ENCODE results near the gene FOXQ1. TPM values are rescaled to one million over a fixed set of nuclear protein-coding genes. Genes with fewer than 3 reads are reported as not detected.

The FOXQ1 gene
- total and polyA plus RNA-seq, 4 donors, result 0.28 to 1.1 TPM; not detected in 2

DNA sequence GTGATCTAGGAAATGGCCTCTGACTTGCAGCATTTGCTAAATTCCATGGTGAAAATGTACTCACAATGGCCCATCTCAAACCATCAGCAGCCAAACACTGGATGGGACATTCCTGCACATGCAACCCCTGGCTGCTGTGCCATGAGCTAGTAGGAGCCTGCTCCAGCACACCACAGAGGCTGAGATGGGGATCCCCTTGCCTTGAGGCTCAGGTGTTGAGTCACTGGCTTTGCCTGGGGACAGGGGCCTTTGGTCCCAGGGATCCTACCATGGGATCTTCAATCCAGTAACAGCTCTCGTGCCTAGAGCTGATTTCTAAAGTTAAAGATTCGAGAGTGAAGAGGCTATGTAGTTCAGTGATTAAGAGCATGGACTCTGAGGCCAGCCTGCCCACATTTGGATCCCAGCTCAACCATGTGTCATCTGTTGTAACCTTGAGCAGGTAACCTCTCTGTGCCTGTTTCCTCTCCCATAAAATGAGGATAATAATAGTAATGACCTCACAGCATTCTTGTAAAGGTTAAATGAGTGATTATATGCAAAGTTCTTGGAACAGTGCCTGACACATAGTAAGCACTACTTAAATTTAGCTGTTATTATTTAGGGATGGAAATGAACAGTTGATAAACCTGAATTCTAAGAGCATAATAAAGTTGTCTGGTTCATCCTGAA is 16.4 kb downstream of the FOXQ1 start:
- no peak overlapping the region for H3K27ac ChIP-seq (ENCODE audit: low read depth in 1 of 2, low read length in 2 of 2)
- no peaks in the 10 kb centered on the region for H3K9me3 ChIP-seq (ENCODE audit: control insufficient read depth in 4 of 4, low read length in 3 of 4)
- no peaks in the 10 kb centered on the region for H3K36me3 ChIP-seq (ENCODE audit: control insufficient read depth in 4 of 4, insufficient read depth in 3 of 4, low read depth in 1 of 4, low read length in 3 of 4)
- no peaks in the 10 kb centered on the region for H3K27me3 ChIP-seq (ENCODE audit: control insufficient read depth in 4 of 4, insufficient read depth in 4 of 4, low read length in 3 of 4)
- H3K9ac ChIP-seq (ENCODE audit: low read depth in 1 of 2, low read length in 2 of 2), result no peak overlapping the region
- no peak for DNase-seq (ENCODE audit: low spot score)
- 91% methylated on average over 2 of the region's 2 CpGs for WGBS
- peaks cover 0 to 4% (median 0%) of the 10 kb centered on the region in 4 donors for H3K4me1 ChIP-seq (ENCODE audit: control insufficient read depth in 4 of 4, insufficient read depth in 4 of 4, low read length in 3 of 4)
- H3K4me3 ChIP-seq (ENCODE audit: low read depth in 1 of 3, low read length in 3 of 3), result no peak overlapping the region
- no peak for TF ChIP-seq TAF1 (conservative IDR thresholded peaks at IDR 0.05)
- no peak for TF ChIP-seq EGR1 (IDR thresholded peaks at IDR 0.05; ENCODE audit: low read depth in 2 of 2)
- TF ChIP-seq, protein P1, sequence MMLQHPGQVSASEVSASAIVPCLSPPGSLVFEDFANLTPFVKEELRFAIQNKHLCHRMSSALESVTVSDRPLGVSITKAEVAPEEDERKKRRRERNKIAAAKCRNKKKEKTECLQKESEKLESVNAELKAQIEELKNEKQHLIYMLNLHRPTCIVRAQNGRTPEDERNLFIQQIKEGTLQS (IDR thresholded peaks at IDR 0.05), result no peak
- no peak for TF ChIP-seq SP1 (IDR thresholded peaks at IDR 0.05)
- TF ChIP-seq RXRA (IDR thresholded peaks at IDR 0.05), result no peak
- no peak for TF ChIP-seq NR2F2 (IDR thresholded peaks at IDR 0.05)
- no peak for TF ChIP-seq HNF4G (IDR thresholded peaks at IDR 0.05)
- TF ChIP-seq, protein P2, sequence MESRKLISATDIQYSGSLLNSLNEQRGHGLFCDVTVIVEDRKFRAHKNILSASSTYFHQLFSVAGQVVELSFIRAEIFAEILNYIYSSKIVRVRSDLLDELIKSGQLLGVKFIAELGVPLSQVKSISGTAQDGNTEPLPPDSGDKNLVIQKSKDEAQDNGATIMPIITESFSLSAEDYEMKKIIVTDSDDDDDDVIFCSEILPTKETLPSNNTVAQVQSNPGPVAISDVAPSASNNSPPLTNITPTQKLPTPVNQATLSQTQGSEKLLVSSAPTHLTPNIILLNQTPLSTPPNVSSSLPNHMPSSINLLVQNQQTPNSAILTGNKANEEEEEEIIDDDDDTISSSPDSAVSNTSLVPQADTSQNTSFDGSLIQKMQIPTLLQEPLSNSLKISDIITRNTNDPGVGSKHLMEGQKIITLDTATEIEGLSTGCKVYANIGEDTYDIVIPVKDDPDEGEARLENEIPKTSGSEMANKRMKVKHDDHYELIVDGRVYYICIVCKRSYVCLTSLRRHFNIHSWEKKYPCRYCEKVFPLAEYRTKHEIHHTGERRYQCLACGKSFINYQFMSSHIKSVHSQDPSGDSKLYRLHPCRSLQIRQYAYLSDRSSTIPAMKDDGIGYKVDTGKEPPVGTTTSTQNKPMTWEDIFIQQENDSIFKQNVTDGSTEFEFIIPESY (IDR thresholded peaks at IDR 0.05), result no peak

DNA sequence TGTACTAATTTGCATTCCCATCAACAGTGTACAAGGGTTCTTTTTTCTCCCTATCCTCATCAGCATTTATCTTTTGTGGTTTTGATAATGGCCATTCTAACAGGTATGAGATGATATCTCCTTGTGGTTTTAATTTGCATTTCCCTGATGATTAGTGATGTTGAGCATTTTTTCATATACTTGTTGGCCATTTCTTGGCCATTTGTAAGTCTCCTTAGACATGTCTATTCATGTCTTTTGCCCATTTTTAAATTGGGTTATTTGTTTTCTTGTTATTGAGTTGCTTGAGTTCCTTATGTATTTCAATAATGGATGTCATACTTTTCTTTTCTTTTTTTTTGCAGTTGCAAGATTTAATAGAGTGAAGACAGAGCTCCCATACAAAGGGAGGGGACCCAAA is 17.8 kb downstream of the FOXQ1 start:
- Histone ChIP-seq H3K27me3 (ENCODE audit: control insufficient read depth in 4 of 4, insufficient read depth in 4 of 4, low read length in 3 of 4) (no peaks in the 10 kb centered on the region), H3K4me3 (ENCODE audit: low read depth in 1 of 3, low read length in 3 of 3) (no peak overlapping the region), H3K4me1 (ENCODE audit: control insufficient read depth in 4 of 4, insufficient read depth in 4 of 4, low read length in 3 of 4) (peaks cover 0 to 7% (median 6%) of the 10 kb centered on the region in 4 donors), H3K9ac (ENCODE audit: low read depth in 1 of 2, low read length in 2 of 2) (no peak overlapping the region), H3K36me3 (ENCODE audit: control insufficient read depth in 4 of 4, insufficient read depth in 3 of 4, low read depth in 1 of 4, low read length in 3 of 4) (no peaks in the 10 kb centered on the region), H3K9me3 (ENCODE audit: control insufficient read depth in 4 of 4, low read length in 3 of 4) (no peaks in the 10 kb centered on the region), H3K27ac (ENCODE audit: low read depth in 1 of 2, low read length in 2 of 2) (no peak overlapping the region)
- TF ChIP-seq, protein P3, sequence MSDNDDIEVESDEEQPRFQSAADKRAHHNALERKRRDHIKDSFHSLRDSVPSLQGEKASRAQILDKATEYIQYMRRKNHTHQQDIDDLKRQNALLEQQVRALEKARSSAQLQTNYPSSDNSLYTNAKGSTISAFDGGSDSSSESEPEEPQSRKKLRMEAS (IDR thresholded peaks at IDR 0.05), result no peak
- TF ChIP-seq, protein P2 (IDR thresholded peaks at IDR 0.05), result no peak
- TF ChIP-seq, protein P4, sequence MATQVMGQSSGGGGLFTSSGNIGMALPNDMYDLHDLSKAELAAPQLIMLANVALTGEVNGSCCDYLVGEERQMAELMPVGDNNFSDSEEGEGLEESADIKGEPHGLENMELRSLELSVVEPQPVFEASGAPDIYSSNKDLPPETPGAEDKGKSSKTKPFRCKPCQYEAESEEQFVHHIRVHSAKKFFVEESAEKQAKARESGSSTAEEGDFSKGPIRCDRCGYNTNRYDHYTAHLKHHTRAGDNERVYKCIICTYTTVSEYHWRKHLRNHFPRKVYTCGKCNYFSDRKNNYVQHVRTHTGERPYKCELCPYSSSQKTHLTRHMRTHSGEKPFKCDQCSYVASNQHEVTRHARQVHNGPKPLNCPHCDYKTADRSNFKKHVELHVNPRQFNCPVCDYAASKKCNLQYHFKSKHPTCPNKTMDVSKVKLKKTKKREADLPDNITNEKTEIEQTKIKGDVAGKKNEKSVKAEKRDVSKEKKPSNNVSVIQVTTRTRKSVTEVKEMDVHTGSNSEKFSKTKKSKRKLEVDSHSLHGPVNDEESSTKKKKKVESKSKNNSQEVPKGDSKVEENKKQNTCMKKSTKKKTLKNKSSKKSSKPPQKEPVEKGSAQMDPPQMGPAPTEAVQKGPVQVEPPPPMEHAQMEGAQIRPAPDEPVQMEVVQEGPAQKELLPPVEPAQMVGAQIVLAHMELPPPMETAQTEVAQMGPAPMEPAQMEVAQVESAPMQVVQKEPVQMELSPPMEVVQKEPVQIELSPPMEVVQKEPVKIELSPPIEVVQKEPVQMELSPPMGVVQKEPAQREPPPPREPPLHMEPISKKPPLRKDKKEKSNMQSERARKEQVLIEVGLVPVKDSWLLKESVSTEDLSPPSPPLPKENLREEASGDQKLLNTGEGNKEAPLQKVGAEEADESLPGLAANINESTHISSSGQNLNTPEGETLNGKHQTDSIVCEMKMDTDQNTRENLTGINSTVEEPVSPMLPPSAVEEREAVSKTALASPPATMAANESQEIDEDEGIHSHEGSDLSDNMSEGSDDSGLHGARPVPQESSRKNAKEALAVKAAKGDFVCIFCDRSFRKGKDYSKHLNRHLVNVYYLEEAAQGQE (IDR thresholded peaks at IDR 0.05), result no peak
- TF ChIP-seq GABPA (IDR thresholded peaks at IDR 0.05 in 1 of 2, conservative IDR thresholded peaks at IDR 0.05 in 1 of 2), result no peak
- no peak for TF ChIP-seq FOXA2 (IDR thresholded peaks at IDR 0.05)
- TF ChIP-seq FOXA1 (IDR thresholded peaks at IDR 0.05), result no peak
- TF ChIP-seq SP1 (IDR thresholded peaks at IDR 0.05), result no peak
- TF ChIP-seq RAD21 (IDR thresholded peaks at IDR 0.05), result no peak
- TF ChIP-seq HNF4A (conservative IDR thresholded peaks at IDR 0.05), result no peak
- TF ChIP-seq EGR1 (IDR thresholded peaks at IDR 0.05; ENCODE audit: low read depth in 2 of 2), result no peak
- no peak for TF ChIP-seq YY1 (IDR thresholded peaks at IDR 0.05)
- no peak for TF ChIP-seq TAF1 (conservative IDR thresholded peaks at IDR 0.05)
- TF ChIP-seq JUND (IDR thresholded peaks at IDR 0.05), result no peak
- TF ChIP-seq RXRA (IDR thresholded peaks at IDR 0.05), result no peak
- TF ChIP-seq, protein P1 (IDR thresholded peaks at IDR 0.05), result no peak
- TF ChIP-seq, protein P5, sequence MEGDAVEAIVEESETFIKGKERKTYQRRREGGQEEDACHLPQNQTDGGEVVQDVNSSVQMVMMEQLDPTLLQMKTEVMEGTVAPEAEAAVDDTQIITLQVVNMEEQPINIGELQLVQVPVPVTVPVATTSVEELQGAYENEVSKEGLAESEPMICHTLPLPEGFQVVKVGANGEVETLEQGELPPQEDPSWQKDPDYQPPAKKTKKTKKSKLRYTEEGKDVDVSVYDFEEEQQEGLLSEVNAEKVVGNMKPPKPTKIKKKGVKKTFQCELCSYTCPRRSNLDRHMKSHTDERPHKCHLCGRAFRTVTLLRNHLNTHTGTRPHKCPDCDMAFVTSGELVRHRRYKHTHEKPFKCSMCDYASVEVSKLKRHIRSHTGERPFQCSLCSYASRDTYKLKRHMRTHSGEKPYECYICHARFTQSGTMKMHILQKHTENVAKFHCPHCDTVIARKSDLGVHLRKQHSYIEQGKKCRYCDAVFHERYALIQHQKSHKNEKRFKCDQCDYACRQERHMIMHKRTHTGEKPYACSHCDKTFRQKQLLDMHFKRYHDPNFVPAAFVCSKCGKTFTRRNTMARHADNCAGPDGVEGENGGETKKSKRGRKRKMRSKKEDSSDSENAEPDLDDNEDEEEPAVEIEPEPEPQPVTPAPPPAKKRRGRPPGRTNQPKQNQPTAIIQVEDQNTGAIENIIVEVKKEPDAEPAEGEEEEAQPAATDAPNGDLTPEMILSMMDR (IDR thresholded peaks at IDR 0.05; ENCODE audit: low read depth, low read length, missing input control), result no peak
- TF ChIP-seq NR2F2 (IDR thresholded peaks at IDR 0.05), result no peak
- no peak for DNase-seq (ENCODE audit: low spot score)
